Body of pancreas (tissue), 4 donors: Measurements from ENCODE around the gene RBM4.

Experiments
- POLR2A ChIP-seq, 3 donors: fragments of 450-650 bp; IDR thresholded peaks; one replicate each; pipeline ENCODE4 v1.6.1; 2016; ENCODE audit warnings: antibody characterized with exemption in 3 of 3, mild to moderate bottlenecking in 2 of 3
- TF ChIP-seq, protein P1 (sequence below), 7 experiments: fragments of 450-650 bp in 4 of 7; fragments of 200-600 bp in 3 of 7; sonication (generic) in 3 of 7; IDR thresholded peaks; one replicate each; pipeline ENCODE4 v1.5.1; 2016 to 2019; ENCODE audit warnings: antibody characterized with exemption in 7 of 7

GRCh38 chr11:66685276-66686099 lies 47.0 kb downstream of the RBM4 start:
- TF ChIP-seq, protein P1, sequence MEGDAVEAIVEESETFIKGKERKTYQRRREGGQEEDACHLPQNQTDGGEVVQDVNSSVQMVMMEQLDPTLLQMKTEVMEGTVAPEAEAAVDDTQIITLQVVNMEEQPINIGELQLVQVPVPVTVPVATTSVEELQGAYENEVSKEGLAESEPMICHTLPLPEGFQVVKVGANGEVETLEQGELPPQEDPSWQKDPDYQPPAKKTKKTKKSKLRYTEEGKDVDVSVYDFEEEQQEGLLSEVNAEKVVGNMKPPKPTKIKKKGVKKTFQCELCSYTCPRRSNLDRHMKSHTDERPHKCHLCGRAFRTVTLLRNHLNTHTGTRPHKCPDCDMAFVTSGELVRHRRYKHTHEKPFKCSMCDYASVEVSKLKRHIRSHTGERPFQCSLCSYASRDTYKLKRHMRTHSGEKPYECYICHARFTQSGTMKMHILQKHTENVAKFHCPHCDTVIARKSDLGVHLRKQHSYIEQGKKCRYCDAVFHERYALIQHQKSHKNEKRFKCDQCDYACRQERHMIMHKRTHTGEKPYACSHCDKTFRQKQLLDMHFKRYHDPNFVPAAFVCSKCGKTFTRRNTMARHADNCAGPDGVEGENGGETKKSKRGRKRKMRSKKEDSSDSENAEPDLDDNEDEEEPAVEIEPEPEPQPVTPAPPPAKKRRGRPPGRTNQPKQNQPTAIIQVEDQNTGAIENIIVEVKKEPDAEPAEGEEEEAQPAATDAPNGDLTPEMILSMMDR (IDR thresholded peaks at IDR 0.05) = no peak
- no peak for TF ChIP-seq POLR2A (IDR thresholded peaks at IDR 0.05)
